ENCODE data around the gene LBP.

LBP gene

DNA sequence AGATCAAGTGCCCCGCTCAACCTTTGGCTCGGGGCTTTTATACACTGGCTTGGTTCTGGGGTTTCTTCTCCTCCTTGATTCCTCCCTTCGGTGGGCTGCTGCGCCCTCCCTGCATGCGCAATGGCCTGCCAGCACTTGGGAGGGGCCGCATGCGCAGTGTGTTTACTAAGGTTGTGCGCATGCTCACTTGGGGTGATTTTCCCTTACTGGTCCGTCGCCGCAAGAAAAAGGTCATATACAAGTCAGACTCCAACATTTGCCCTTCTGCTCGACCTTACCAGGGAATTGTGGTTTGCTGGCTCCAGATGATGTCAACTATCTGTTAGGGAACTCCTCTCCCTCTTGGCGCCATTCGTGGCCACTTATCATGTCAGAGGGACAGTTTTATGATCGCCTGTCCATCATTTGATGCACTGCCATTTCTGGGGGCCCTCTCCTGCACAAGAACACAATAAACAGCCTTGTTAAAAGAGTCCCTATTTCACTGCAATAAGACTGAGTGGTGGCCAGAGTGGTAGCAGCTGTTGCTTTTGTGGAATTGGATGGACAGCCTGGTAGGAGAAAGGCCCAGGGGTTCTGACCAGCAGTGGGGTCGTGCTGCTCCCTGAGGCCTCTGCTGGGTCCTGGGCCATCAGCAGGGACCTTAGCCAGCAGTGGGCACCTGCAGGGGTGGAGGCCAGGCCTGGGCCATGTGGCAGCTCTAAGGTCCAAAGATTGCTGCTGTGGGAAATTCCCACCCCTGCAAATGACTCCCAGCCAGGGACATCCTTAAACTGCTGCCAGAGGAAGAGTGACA lies 2.8 kb upstream of the LBP start:
- Histone ChIP-seq H3K4me2 (no peak overlapping the region), H3K9ac (no peak overlapping the region), H3K27me3 (no peaks in the 10 kb centered on the region), H3K4me1 (peaks cover 24% of the 10 kb centered on the region), H3K9me3 (no peaks in the 10 kb centered on the region), H3K36me3 (no peaks in the 10 kb centered on the region), H3K27ac (no peak overlapping the region), H4K20me1 (no peaks in the 10 kb centered on the region), H3K4me3 (no peak overlapping the region)
- TF ChIP-seq Cebpa-rat (IDR thresholded peaks at IDR 0.05), result no peak

DNA sequence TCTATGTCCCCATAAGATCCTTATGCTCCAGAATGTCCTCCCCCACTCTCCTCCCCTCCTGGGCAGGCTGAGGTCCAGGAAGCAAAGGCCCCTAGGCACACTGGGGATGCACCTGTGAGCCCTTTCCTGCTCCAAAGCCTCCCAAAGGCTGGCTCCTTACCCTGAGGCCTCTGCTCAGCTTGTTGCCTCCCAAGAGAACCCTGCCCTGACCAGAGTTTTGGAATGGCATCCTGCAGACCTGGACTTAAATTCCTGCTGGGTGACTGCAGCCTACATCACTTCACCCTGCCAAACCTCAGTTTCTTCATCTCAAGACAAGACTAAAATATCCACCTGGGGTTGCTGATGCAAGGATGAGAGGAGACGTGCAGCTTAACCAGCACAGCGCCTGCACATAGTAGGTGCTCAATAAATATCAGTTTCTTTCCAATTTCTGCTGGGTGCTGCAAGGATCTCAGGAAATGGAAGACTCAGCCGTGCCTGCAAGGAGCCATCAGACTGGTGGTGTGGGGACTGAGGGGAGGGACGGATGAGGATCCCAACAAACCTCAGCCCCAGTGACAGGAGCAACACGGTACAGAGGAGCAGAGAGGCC lies 2.1 kb upstream of the LBP start:
- Histone ChIP-seq H3K9me3 (no peaks in the 10 kb centered on the region), H3K36me3 (no peaks in the 10 kb centered on the region), H3K27ac (no peak overlapping the region), H3K4me3 (no peak overlapping the region), H3K4me1 (peaks cover 24% of the 10 kb centered on the region), H4K20me1 (no peaks in the 10 kb centered on the region), H3K4me2 (no peak overlapping the region), H3K9ac (no peak overlapping the region), H3K27me3 (no peaks in the 10 kb centered on the region)
- TF ChIP-seq Cebpa-rat (IDR thresholded peaks at IDR 0.05), result no peak

DNA sequence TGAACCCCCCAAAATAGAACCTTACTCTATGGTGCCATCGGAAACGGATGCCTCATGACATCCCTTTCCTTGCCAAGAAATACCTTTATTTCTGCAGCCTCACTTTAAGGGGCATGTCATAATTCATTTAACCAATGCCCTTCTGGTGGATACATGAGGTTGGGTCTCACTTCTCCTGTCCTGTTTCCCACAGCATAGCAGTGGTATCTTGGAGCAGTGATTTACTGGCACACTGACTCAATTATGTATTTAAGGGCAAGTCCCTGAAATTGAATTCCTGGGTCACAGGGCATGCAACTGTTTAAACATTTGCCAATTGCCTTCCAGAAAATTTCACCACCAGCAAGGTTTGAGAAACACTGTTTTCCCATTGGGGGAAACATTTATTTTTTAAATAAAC lies 639 bp upstream of the LBP start:
- TF ChIP-seq Cebpa-rat (IDR thresholded peaks at IDR 0.05), result no peak
- no peaks in the 10 kb centered on the region for H3K36me3 ChIP-seq
- H3K27me3 ChIP-seq, result no peaks in the 10 kb centered on the region
- H3K9ac ChIP-seq, result no peak overlapping the region
- no peaks in the 10 kb centered on the region for H3K9me3 ChIP-seq
- no peak overlapping the region for H3K27ac ChIP-seq
- peak overlapping the region; percentile 32 for H3K4me2 ChIP-seq
- H3K4me1 ChIP-seq, result peaks cover 24% of the 10 kb centered on the region
- no peak overlapping the region for H3K4me3 ChIP-seq
- no peaks in the 10 kb centered on the region for H4K20me1 ChIP-seq

DNA sequence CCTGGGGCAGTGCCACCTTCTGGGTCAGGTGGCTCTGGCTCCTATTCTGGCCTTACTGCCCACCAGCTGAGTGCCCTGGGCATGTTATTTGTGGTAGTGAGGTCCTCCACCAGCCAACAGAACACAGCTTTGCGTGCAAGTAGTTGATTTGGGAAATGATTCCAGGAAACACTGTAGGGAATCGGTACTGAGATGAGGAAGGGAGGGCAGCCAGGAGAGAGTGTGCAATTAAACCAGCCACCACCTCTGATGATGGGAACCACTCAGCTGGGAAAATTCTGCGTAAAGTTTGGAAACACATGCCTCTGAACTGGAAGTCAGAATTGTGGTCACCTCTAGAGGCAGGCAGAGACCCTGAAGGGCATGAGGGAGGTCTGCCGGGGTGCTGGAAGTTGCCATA lies 459 bp downstream of the LBP start:
- no peak overlapping the region for H3K27ac ChIP-seq
- no peaks in the 10 kb centered on the region for H3K36me3 ChIP-seq
- H4K20me1 ChIP-seq, result no peaks in the 10 kb centered on the region
- no peaks in the 10 kb centered on the region for H3K9me3 ChIP-seq
- no peak overlapping the region for H3K4me3 ChIP-seq
- no peak for TF ChIP-seq Cebpa-rat (IDR thresholded peaks at IDR 0.05)
- H3K4me1 ChIP-seq, result peaks cover 22% of the 10 kb centered on the region
- H3K9ac ChIP-seq, result no peak overlapping the region
- H3K4me2 ChIP-seq, result peak overlapping the region; percentile 32
- H3K27me3 ChIP-seq, result no peaks in the 10 kb centered on the region

DNA sequence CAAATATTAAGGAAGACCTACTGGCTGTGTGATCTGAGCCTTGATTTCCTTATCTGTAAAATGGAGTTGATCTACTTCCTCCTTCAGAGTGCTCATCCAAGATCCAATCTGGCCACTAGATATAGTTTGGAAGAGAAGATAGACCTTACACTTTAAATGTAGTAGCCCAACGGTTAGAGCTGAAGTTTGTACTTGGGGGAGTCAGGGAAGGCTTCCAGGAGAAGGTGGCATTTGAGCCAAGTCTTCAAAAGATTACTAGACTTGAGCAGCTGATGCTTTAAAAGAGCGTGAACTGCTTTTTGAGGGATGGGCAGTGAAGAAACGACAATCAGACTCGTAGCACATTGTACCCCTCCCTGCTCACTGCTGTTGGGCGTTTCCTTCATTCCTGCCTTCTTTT lies 3.6 kb downstream of the LBP start:
- Histone ChIP-seq H3K4me2 (no peak overlapping the region), H3K4me1 (peaks cover 25% of the 10 kb centered on the region), H4K20me1 (no peaks in the 10 kb centered on the region), H3K27me3 (no peaks in the 10 kb centered on the region), H3K36me3 (no peaks in the 10 kb centered on the region), H3K27ac (no peak overlapping the region), H3K9ac (no peak overlapping the region), H3K4me3 (no peak overlapping the region), H3K9me3 (no peaks in the 10 kb centered on the region)
- no peak for TF ChIP-seq Cebpa-rat (IDR thresholded peaks at IDR 0.05)

DNA sequence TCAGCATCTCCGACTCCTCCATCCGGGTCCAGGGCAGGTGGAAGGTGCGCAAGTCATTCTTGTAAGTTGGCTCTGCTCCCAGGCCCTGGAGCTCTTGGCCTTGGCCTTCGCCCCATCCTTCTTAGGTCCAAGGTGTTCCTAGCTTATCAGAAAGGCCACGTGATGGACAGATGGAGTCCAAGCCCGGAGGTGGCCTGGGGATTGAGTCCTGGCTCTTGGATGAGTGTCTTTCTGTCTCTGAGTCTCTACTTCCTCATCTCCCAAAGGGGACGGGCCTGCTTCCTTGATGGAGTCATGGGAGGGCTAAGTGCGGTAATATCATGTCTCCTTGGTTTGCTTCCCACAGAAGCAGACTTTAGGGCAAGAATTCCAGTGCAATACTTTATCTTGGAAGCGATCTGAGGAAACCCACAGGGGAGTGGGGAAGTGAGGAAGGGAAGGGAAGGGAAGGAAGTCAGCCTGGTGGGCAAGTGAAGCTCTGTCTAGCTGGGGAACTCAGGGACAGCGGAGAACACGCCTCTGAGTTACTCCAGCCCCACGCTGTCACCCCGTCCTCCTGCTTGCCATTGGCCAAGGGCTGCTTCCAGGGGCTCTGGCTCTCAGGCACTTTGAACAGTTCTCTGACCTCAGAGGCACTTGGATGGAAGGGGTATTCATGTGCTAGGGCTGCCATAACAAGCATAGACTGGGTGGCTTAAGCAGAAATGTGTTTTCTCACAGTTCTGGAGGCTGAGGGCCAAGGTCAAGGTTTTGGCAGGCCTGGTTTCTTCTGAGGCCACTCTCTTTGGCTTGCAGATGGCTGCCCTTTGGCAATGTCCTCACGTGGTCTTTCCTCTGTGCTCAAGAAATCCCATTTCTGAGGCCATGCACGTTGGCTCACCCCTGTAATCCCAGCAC lies 4.8 kb downstream of the LBP start:
- Histone ChIP-seq H4K20me1 (no peaks in the 10 kb centered on the region), H3K4me2 (no peak overlapping the region), H3K36me3 (no peaks in the 10 kb centered on the region), H3K27ac (no peak overlapping the region), H3K9me3 (no peaks in the 10 kb centered on the region), H3K9ac (no peak overlapping the region), H3K4me3 (no peak overlapping the region), H3K4me1 (peaks cover 19% of the 10 kb centered on the region), H3K27me3 (no peaks in the 10 kb centered on the region)
- no peak for TF ChIP-seq Cebpa-rat (IDR thresholded peaks at IDR 0.05)

DNA sequence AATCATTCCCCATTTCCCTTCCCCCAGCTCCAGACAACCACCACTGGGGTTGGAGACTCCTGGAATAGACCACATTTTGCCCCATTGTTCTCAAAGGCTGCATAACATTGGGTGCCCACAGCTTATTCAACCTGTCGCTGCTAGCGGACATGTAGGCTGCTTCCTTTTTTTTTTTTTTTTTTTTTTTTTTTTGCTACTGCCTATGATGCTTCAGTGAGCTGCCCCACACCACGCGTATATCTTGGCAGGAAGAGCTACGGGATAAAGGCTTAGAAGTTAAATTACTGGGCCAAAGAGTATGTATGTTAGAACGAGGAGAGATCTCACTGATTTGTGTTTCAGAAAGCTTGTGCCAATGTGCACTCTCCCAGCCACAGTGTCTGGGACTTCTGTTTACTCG lies 7.0 kb downstream of the LBP start:
- Histone ChIP-seq H3K4me2 (no peak overlapping the region), H3K4me3 (no peak overlapping the region), H3K4me1 (peaks cover 13% of the 10 kb centered on the region), H3K9me3 (no peaks in the 10 kb centered on the region), H3K9ac (no peak overlapping the region), H3K27me3 (no peaks in the 10 kb centered on the region), H3K27ac (no peak overlapping the region), H4K20me1 (no peaks in the 10 kb centered on the region), H3K36me3 (no peaks in the 10 kb centered on the region)
- TF ChIP-seq Cebpa-rat (IDR thresholded peaks at IDR 0.05), result no peak

DNA sequence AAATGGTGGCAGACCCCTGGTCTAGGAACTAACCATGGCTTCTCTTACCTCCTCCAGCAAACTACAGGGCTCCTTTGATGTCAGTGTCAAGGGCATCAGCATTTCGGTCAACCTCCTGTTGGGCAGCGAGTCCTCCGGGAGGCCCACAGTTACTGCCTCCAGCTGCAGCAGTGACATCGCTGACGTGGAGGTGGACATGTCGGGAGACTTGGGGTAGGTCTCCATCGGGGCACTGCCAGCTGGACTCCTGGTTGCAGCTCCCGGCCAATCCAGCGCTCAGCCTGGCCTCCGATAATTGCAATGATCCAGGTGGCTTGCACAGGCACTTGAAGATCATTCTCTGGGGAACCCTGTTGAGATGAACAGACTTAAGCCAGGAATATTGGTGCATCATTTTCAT lies 7.9 kb downstream of the LBP start:
- Histone ChIP-seq H3K4me2 (no peak overlapping the region), H3K27me3 (no peaks in the 10 kb centered on the region), H3K9ac (no peak overlapping the region), H3K9me3 (no peaks in the 10 kb centered on the region), H3K27ac (no peak overlapping the region), H3K4me3 (no peak overlapping the region), H3K36me3 (no peaks in the 10 kb centered on the region), H3K4me1 (peaks cover 13% of the 10 kb centered on the region), H4K20me1 (no peaks in the 10 kb centered on the region)
- TF ChIP-seq Cebpa-rat (IDR thresholded peaks at IDR 0.05), result no peak

DNA sequence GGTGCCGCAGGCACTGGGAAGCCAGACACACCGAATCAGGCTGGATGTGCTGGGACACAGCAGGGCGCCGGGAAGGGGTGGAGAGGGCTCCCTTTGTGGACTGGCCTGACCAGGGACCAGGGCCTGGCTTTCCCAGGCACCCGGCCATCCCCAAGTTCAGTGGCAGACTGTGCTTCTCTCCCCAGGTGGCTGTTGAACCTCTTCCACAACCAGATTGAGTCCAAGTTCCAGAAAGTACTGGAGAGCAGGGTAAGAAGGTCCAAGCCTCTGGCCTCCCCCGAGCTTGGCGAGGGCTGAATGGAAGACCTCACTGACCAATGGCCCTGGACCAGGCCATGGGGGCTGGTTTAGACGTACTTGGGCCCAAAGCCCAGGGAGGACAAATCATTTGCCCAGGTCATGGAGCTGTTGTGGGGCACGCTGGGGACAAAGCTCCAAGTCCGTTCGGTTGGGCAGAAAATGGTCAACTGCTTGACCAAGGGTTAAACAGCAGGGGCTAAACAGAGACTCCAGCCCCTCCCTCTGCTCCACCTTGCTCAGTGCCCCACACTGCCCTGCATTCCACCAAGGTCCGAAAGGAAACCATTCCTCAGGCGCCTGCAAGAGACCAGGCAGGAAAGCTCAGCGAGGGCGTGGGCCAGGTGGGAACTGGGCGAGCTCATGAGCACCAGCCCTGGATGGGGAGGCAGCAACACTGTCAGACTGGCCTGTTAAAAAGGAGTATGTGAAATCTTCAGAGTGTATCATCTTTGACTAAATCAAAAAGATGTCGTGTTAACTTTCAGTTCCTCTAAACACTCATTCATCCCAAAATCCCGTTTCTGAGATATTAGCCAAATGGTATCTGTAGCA lies 9.1 kb downstream of the LBP start:
- Histone ChIP-seq H3K4me1 (peaks cover 13% of the 10 kb centered on the region), H3K9ac (no peak overlapping the region), H3K27me3 (no peaks in the 10 kb centered on the region), H3K4me3 (no peak overlapping the region), H3K36me3 (no peaks in the 10 kb centered on the region), H3K27ac (no peak overlapping the region), H3K4me2 (no peak overlapping the region), H4K20me1 (no peaks in the 10 kb centered on the region), H3K9me3 (no peaks in the 10 kb centered on the region)
- TF ChIP-seq Cebpa-rat (IDR thresholded peaks at IDR 0.05), result no peak
